KOPT-K1 (cell line): ENCODE measurements around the gene TRIM42.

Source experiments
- H3K27ac ChIP-seq: fragments of 200-600 bp; sonication (generic); 2 replicates; pipeline ENCODE4 v1.5.1; 2016; ENCODE audit warnings: antibody characterized with exemption, mild to moderate bottlenecking, low read depth, low read length; ENCODE audit not compliant: poor library complexity, severe bottlenecking
- H3K36me3 ChIP-seq: fragments of 200-600 bp; sonication (generic); 2 replicates; pipeline ENCODE4 v1.5.1; 2017; ENCODE audit warnings: antibody characterized with exemption, mild to moderate bottlenecking, low read length, moderate library complexity; ENCODE audit not compliant: insufficient read depth
- H3K9me3 ChIP-seq: fragments of 200-600 bp; sonication (generic); 2 replicates; pipeline ENCODE4 v1.5.1; 2017; ENCODE audit warnings: antibody characterized with exemption, low read length, mild to moderate bottlenecking; ENCODE audit not compliant: insufficient read depth, poor library complexity, severe bottlenecking

Gene TRIM42

GRCh38 chr3:140702281-140702680 is 24.4 kb downstream of the TRIM42 start:
- H3K27ac ChIP-seq = no peak overlapping the region
- H3K9me3 ChIP-seq = no peaks in the 10 kb centered on the region
- no peaks in the 10 kb centered on the region for H3K36me3 ChIP-seq

GRCh38 chr3:140703496-140703895 is 25.6 kb downstream of the TRIM42 start:
- no peaks in the 10 kb centered on the region for H3K36me3 ChIP-seq
- no peaks in the 10 kb centered on the region for H3K9me3 ChIP-seq

GRCh38 chr3:140704733-140705132 is 26.9 kb downstream of the TRIM42 start:
- H3K27ac ChIP-seq = no peak overlapping the region
- H3K9me3 ChIP-seq = no peaks in the 10 kb centered on the region
- no peaks in the 10 kb centered on the region for H3K36me3 ChIP-seq

More at GRCh38 chr3:140703496-140703895, 25.6 kb downstream of the TRIM42 start:
- H3K27ac ChIP-seq = no peak overlapping the region

- H3K9me3 ChIP-seq = no peaks in the 10 kb centered on the region
- H3K27ac ChIP-seq = no peak overlapping the region
- no peaks in the 10 kb centered on the region for H3K36me3 ChIP-seq
Measured at GRCh38 chr3:140705954-140706353, 28.1 kb downstream of the TRIM42 start.

GRCh38 chr3:140706360-140706759 is 28.5 kb downstream of the TRIM42 start:
- no peak overlapping the region for H3K27ac ChIP-seq
- H3K36me3 ChIP-seq = no peaks in the 10 kb centered on the region
- H3K9me3 ChIP-seq = no peaks in the 10 kb centered on the region

- H3K27ac ChIP-seq = no peak overlapping the region
- no peaks in the 10 kb centered on the region for H3K9me3 ChIP-seq
- no peaks in the 10 kb centered on the region for H3K36me3 ChIP-seq
Measured at GRCh38 chr3:140708815-140709214, 31.0 kb downstream of the TRIM42 start.

- no peaks in the 10 kb centered on the region for H3K36me3 ChIP-seq
Measured at GRCh38 chr3:140709751-140710150, 31.9 kb downstream of the TRIM42 start.

GRCh38 chr3:140710711-140711389 is 33.0 kb downstream of the TRIM42 start:
- Histone ChIP-seq H3K9me3 (no peaks in the 10 kb centered on the region), H3K27ac (no peak overlapping the region), H3K36me3 (no peaks in the 10 kb centered on the region)

More at GRCh38 chr3:140709751-140710150, 31.9 kb downstream of the TRIM42 start:
- Histone ChIP-seq H3K27ac (no peak overlapping the region), H3K9me3 (no peaks in the 10 kb centered on the region)

- Histone ChIP-seq H3K27ac (no peak overlapping the region), H3K36me3 (no peaks in the 10 kb centered on the region)
Measured at GRCh38 chr3:140711390-140712035, 33.6 kb downstream of the TRIM42 start.

GRCh38 chr3:140712301-140712700 is 34.4 kb downstream of the TRIM42 start:
- Histone ChIP-seq H3K36me3 (no peaks in the 10 kb centered on the region), H3K27ac (no peak overlapping the region), H3K9me3 (no peaks in the 10 kb centered on the region)

More at GRCh38 chr3:140711390-140712035, 33.6 kb downstream of the TRIM42 start:
- H3K9me3 ChIP-seq = no peaks in the 10 kb centered on the region

- Histone ChIP-seq H3K27ac (no peak overlapping the region), H3K36me3 (no peaks in the 10 kb centered on the region), H3K9me3 (no peaks in the 10 kb centered on the region)
Measured at GRCh38 chr3:140715035-140715434, 37.2 kb downstream of the TRIM42 start.

- Histone ChIP-seq H3K36me3 (no peaks in the 10 kb centered on the region), H3K9me3 (no peaks in the 10 kb centered on the region)
Measured at GRCh38 chr3:140717921-140718320, 40.1 kb downstream of the TRIM42 start.

GRCh38 chr3:140719841-140720614 is 42.2 kb downstream of the TRIM42 start:
- no peak overlapping the region for H3K27ac ChIP-seq
- no peaks in the 10 kb centered on the region for H3K36me3 ChIP-seq
- H3K9me3 ChIP-seq = no peaks in the 10 kb centered on the region

More at GRCh38 chr3:140717921-140718320, 40.1 kb downstream of the TRIM42 start:
- H3K27ac ChIP-seq = no peak overlapping the region

GRCh38 chr3:140723576-140723975 is 45.7 kb downstream of the TRIM42 start:
- no peaks in the 10 kb centered on the region for H3K36me3 ChIP-seq
- no peak overlapping the region for H3K27ac ChIP-seq
- no peaks in the 10 kb centered on the region for H3K9me3 ChIP-seq
